Thymus (tissue), 14 donors: ENCODE measurements around the gene PTPRT. TPM values are rescaled to one million over a fixed set of nuclear protein-coding genes. Genes with fewer than 3 reads are reported as not detected.

Experiments used
- DNase-seq, 9 donors: peaks; one replicate each; pipeline ENCODE4 v3.0.0-alpha.2; 2013; ENCODE audit warnings: low spot score in 9 of 9, low read depth in 6 of 9, missing footprints in 1 of 9
- H3K27ac ChIP-seq, 2 donors: one replicate each; pipeline ENCODE4 v1.5.1; 2013; ENCODE audit warnings: control low read depth in 1 of 2, low read depth in 1 of 2, low read length in 1 of 2, mild to moderate bottlenecking in 1 of 2, moderate library complexity in 1 of 2
- H3K27me3 ChIP-seq, 2 donors: one replicate each; pipeline ENCODE4 v1.5.1; 2013; ENCODE audit warnings: low read length in 1 of 2; ENCODE audit not compliant: control insufficient read depth in 2 of 2, insufficient read depth in 1 of 2
- H3K36me3 ChIP-seq, 2 donors: one replicate each; pipeline ENCODE4 v1.5.1; 2013; ENCODE audit warnings: low read length in 1 of 2, mild to moderate bottlenecking in 1 of 2, moderate library complexity in 1 of 2; ENCODE audit not compliant: control insufficient read depth in 2 of 2, insufficient read depth in 2 of 2
- H3K4me1 ChIP-seq, 2 donors: one replicate each; pipeline ENCODE4 v1.5.1; 2013; ENCODE audit warnings: low read length in 2 of 2; ENCODE audit not compliant: control insufficient read depth in 2 of 2, insufficient read depth in 2 of 2
- H3K4me3 ChIP-seq, 2 donors: one replicate each; pipeline ENCODE4 v1.5.1; 2013; ENCODE audit warnings: low read length in 2 of 2, control low read depth in 1 of 2, mild to moderate bottlenecking in 1 of 2
- H3K9me3 ChIP-seq, 2 donors: one replicate each; pipeline ENCODE4 v1.5.1; 2013; ENCODE audit warnings: low read length in 1 of 2, mild to moderate bottlenecking in 1 of 2; ENCODE audit not compliant: control insufficient read depth in 2 of 2, insufficient read depth in 1 of 2
- WGBS: extraction: QIAGEN DNeasy Blood & Tissue Kit; methylation state at CpG from one replicate; pipeline ENCODE4 v1.1.7; 2013; 5-methylcytosine and 5-hydroxymethylcytosine counted together
- long read RNA-seq, 10 donors: transcript quantifications; one replicate each; lab custom pipeline, GENCODE V29; 2026
- polyA plus RNA-seq: library from polyadenylated mRNA; stranded (reverse); fragments of 200-250 nt; gene quantifications from one replicate; pipeline ENCODE4 v1.2.3, GENCODE V29; 2013
- total RNA-seq: library from RNA; stranded (reverse); fragments of 120-200 nt; gene quantifications from one replicate; pipeline ENCODE4 v1.2.4, GENCODE V29; 2013
- donor health status: healthy.

PTPRT gene
- 4.5 TPM for total RNA-seq
- 2.4 TPM for polyA plus RNA-seq
- long read RNA-seq, donor 1 = 0 reads
- long read RNA-seq, donor 2 = 0 reads
- long read RNA-seq, donor 3 = 0 reads
- long read RNA-seq, donor 4 = 0 reads
- long read RNA-seq, donor 5 = 0 reads
- long read RNA-seq, donor 6 = 0 reads
- long read RNA-seq, donor 7 = 0 reads
- long read RNA-seq, donor 8 = 0 reads
- long read RNA-seq, donor 9 = 0 reads
- long read RNA-seq, donor 10 = 0 reads

DNA sequence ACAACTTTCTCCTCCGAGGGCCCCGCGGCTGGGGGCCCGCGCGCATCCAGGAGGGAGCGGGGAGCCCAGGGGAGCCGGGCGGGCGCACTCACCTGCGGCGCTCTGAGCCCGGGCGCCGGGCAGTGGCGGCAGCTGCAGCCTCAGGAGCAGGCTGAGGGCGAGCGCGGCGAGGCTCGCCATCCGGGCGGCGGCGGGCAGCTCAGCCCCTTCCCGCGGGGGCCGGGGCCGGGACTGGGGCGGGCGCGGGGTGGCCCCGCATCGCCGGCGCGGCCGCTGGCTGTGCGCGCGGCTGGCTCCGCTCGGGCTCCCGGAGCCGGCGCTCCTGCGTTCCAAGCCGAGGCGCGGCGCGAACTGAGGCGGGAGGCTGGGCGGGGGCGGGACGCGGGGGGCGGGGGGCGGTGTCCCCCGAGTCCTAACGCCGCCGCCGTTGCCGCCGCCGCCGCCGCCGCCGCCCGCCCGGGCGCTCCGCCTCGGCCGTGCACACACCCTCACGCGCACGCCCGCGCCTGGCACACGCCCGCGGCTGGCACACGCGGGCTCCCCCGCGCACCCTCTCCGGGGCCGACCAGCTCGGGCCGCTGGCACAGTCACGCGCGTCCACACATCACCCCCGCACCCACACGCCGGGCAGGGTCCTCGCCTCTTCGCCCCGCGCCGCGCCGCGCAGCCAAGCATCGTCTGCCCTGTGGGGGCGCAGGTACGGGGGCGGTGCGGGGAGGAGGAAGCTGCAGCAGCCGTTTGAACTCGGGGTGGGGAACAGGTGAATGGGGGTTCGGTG, at the start of gene PTPRT:
Gene PTPRT (minus strand): TSS at position 353 of the 778 bp plus-strand sequence. CDS start 173 bp downstream, at position 180.
- no peak within 1 kb of the TSS for H3K27ac ChIP-seq
- 4% methylated on average over 115 of the region's 115 CpGs for WGBS
- H3K4me3 ChIP-seq = peak within 1 kb of the TSS in 1 of 2 donors; percentile 10
- H3K4me1 ChIP-seq = no peaks in the 10 kb centered on the region
- no peaks in the 10 kb centered on the region for H3K36me3 ChIP-seq
- no peaks in the 10 kb centered on the region for H3K9me3 ChIP-seq
- DNase-seq = no peak
- peaks cover 35 to 42% of the 10 kb centered on the region in 2 donors for H3K27me3 ChIP-seq

DNA sequence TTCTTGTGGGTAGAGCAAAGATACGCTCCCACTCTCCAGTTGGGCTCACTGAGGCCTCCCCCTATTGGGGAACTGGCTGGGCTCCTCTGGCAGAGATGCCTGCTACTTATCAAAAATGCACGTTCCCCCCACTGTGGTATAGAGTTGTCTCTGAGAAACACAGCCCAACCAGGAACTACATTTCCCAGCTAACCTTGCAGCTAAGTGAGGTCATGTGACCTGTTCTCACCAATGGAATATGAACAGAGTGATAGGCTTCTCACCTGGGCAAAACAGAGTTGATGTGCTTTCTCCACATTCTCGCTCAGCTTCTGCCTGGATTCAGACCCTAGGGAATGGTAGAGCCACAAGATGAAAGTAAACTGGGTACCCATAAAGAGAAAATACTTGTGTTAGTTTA, 49.1 kb upstream of the PTPRT start:
- Histone ChIP-seq H3K27ac (no peak overlapping the region), H3K9me3 (no peaks in the 10 kb centered on the region), H3K4me1 (no peaks in the 10 kb centered on the region), H3K27me3 (no peaks in the 10 kb centered on the region), H3K36me3 (no peaks in the 10 kb centered on the region), H3K4me3 (no peak overlapping the region)
- DNase-seq = peak in 3 of 9 donors; percentile 4 to 9 (median 6)
- WGBS = 85% methylated on average over 3 of the region's 3 CpGs

DNA sequence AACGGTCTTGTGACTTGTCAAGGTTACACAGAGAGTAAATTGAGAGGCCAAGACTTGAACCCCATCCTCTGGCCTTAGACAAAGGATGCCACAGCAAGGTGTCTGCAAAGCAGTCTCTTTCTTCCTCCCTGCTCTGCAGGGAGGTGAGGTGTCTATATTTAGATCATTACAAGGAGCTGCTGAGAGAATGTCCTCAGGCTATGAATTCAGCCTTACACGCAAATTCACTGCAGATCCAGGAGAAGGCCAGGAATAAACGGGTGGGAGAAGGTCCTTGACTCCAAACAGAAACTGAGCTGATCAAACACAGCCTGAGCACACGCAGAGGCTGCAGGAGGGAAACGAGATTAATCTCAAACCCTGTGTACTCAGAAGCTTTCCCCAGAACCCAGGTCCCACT, 48.6 kb upstream of the PTPRT start:
- H3K4me1 ChIP-seq = no peaks in the 10 kb centered on the region
- no peaks in the 10 kb centered on the region for H3K36me3 ChIP-seq
- no peak overlapping the region for H3K27ac ChIP-seq
- 66% methylated on average over 5 of the region's 5 CpGs for WGBS
- no peaks in the 10 kb centered on the region for H3K9me3 ChIP-seq
- no peak for DNase-seq
- H3K4me3 ChIP-seq = no peak overlapping the region
- H3K27me3 ChIP-seq = no peaks in the 10 kb centered on the region

DNA sequence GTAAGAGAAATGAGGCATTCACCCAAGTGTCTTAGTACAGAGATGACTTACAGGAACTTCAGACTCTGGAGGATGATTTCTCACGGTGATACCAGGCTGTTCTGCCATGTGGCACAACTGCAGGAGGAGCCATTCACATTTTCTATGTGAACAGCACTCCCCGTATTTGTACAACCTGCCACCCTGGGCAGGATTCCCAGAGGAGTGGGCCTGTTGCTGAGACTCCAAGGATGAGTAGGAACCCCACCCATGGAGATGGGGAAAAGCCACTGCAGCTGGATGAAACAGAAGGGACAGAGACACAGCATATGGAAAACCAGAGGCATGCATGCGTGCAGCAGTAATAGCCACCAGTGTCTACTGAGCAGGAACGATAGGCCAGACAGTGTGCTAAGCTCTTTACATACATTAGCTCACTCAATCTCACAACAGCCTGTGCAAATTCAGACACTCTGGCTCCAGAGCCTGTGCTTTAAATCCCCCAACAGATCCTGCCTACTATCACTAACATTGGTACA, 48.0 kb upstream of the PTPRT start:
- H3K9me3 ChIP-seq = no peaks in the 10 kb centered on the region
- no peaks in the 10 kb centered on the region for H3K27me3 ChIP-seq
- DNase-seq = no peak
- H3K36me3 ChIP-seq = no peaks in the 10 kb centered on the region
- 94% methylated on average over 4 of the region's 4 CpGs for WGBS
- no peaks in the 10 kb centered on the region for H3K4me1 ChIP-seq
- no peak overlapping the region for H3K27ac ChIP-seq
- H3K4me3 ChIP-seq = no peak overlapping the region

DNA sequence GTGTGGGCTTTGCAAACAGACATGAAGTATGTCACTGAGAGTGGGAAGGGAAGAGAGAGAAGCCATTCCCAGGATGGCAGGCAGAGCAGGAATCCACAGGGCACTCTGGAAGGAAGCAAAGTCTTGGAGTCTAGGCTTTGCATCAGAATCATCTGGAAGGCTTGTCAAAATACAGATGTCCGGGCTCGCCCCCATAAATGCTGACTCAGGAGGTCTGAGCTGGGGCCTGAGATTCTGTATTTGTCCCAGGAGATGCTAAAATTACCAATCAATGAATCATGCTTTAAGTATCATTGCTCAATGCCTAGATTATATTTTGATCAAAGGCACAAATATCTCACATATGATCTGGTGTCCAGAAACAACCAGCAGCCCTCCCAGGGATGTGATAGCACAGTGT, 46.3 kb upstream of the PTPRT start:
- Histone ChIP-seq H3K27ac (no peak overlapping the region), H3K9me3 (no peaks in the 10 kb centered on the region), H3K4me1 (no peaks in the 10 kb centered on the region), H3K27me3 (no peaks in the 10 kb centered on the region), H3K36me3 (no peaks in the 10 kb centered on the region), H3K4me3 (no peak overlapping the region)
- DNase-seq = no peak
- 92% methylated on average over 2 of the region's 2 CpGs for WGBS

DNA sequence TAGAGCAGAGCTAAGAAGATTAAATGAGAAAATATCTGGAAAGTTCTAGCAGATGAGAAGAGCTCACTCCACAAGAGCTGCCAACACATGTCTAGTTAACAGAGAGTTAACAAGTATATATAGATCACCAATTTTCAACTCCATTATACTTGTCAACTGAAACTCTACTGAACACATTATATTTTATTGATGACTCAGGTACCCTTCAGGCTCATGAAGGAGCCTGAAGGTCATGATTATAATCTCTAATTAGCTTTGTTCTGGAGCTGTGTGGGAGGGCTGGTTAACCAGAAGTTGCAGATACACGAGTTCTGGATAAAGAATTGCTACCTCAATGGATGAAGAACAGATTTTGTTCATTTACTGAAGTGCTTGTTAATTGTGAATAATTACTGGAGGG, 42.1 kb upstream of the PTPRT start:
- Histone ChIP-seq H3K36me3 (no peaks in the 10 kb centered on the region), H3K27me3 (no peaks in the 10 kb centered on the region), H3K4me1 (no peaks in the 10 kb centered on the region), H3K9me3 (no peaks in the 10 kb centered on the region), H3K27ac (no peak overlapping the region), H3K4me3 (no peak overlapping the region)
- 78% methylated on average over 1 of the region's 1 CpG for WGBS
- no peak for DNase-seq

DNA sequence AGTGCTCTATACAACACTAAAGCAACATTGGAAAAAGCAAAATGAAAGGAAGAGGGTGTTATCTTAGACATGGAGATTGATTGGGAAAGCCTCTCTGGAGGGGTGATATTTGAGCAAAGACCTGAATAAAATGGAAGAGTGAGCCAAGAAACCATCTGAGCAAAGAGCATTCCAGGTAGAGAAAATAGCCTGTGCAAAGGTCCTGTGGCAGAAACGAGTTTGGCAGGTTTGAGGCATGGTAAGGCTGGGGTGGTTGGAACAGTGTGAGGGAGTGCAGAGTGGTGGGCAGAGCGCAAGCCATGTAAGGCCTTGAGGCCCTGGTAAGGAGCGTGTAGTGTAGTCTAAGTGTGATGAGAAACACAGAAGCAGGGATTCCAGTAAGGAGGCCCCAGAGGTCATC, 40.0 kb upstream of the PTPRT start:
- Histone ChIP-seq H3K4me1 (no peaks in the 10 kb centered on the region), H3K36me3 (no peaks in the 10 kb centered on the region), H3K9me3 (no peaks in the 10 kb centered on the region), H3K27me3 (no peaks in the 10 kb centered on the region), H3K4me3 (no peak overlapping the region), H3K27ac (no peak overlapping the region)
- WGBS = 87% methylated on average over 3 of the region's 3 CpGs
- DNase-seq = no peak

DNA sequence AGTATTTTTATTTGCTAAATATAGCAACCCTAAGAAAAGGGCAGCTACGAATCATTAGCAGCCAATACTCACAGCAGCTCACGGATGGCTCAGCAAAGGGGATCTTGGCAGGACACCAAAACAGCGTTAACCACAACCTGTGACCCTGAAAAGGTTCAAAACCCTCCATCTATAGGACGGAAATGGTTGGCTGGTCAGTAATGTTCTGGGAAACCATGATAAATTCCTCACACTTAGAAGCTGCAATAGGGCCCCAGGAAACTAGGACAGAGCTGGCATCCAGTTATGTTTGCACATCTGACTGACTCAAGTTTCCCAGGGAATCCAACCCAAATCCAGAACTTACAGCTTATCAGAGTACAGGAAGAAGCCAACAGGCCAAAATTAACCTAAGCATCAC, 30.9 kb upstream of the PTPRT start:
- Histone ChIP-seq H3K36me3 (no peaks in the 10 kb centered on the region), H3K27me3 (no peaks in the 10 kb centered on the region), H3K4me3 (no peak overlapping the region), H3K27ac (no peak overlapping the region), H3K4me1 (no peaks in the 10 kb centered on the region), H3K9me3 (no peaks in the 10 kb centered on the region)
- no peak for DNase-seq
- WGBS = 27% methylated on average over 4 of the region's 4 CpGs

DNA sequence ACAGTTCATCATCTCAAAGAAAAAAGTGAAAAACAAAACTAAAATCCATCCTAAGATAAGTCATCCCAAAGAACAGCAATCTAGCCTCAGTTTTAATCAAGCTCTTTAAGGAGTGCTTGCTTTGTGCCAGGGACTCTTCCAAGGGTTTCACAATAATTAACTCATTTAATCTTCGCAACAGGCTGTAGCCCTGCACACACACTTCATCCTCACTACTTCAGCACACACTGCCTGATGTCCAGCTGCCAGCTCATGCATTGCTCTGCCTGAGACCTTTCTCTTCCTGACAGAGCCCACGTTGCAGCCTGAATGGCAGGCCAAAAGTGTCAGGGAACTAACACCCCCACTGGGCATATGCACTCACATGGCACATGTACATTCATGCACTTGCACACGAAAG, 21.2 kb upstream of the PTPRT start:
- H3K27ac ChIP-seq = no peak overlapping the region
- H3K9me3 ChIP-seq = no peaks in the 10 kb centered on the region
- H3K27me3 ChIP-seq = no peaks in the 10 kb centered on the region
- 63% methylated on average over 3 of the region's 3 CpGs for WGBS
- no peaks in the 10 kb centered on the region for H3K4me1 ChIP-seq
- no peak for DNase-seq
- no peaks in the 10 kb centered on the region for H3K36me3 ChIP-seq
- no peak overlapping the region for H3K4me3 ChIP-seq
